GM19043 (cell line): Measurements from ENCODE around the gene KIAA1210.

Experiments
- ATAC-seq: cut with Tn5 transposase; IDR thresholded peaks from one replicate; pipeline ENCODE4 v1.9.1; 2021; ENCODE audit warnings: low read depth; ENCODE audit not compliant: unreplicated experiment

The KIAA1210 gene

DNA sequence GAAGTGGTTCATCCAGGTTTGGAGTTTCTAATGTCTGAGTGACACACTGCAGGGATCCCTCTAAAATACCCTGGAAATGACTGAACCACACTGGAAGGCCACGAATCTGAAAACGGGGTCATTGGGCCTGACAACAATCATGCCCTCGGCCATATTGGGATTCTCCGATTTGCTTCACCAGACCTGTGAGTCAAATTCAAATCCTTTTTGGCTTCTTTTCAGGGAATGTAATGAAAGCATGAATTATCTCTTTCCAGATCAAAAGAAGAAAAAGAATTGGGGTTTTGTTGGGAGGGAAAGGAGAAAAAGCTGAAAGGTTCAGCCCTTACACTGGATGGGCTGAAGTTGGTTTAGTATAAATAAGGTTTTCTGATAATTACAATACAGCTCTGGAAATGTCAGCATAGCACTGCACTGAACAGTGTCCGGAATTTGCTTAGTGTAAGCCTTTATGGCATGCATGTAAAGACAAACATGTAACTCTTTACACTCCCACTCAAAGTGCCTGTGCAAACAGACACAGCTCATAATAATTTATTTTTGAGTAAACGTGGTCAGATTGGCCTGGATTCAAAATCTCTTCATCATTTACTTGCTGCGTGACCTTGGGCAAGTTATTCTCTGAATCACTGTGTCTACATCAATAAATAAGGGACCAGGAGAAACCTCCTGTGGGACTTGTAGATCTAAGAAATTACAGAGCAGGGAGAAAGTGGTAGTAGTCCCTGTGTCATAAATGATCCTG lies 33.4 kb downstream of the KIAA1210 start:
- ATAC-seq: no peak

DNA sequence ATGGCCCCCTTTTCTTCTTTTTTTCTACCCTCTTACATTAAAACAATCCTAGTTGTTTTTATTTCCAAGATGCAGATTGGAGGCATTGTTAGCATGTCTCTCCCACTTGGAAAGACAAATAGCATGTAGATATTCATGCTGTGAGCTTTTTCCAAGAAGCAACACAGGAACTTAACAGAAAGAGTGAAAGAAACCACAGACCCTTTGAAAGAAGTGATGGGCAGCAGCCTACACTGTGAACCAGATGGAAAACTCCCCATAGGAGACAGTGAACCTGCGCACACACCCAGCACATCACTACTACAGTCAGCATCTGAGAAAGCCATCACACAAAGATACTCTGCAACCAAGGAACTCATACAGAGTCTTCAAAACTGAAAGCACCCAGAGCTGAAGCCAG lies 37.0 kb downstream of the KIAA1210 start:
- no peak for ATAC-seq

DNA sequence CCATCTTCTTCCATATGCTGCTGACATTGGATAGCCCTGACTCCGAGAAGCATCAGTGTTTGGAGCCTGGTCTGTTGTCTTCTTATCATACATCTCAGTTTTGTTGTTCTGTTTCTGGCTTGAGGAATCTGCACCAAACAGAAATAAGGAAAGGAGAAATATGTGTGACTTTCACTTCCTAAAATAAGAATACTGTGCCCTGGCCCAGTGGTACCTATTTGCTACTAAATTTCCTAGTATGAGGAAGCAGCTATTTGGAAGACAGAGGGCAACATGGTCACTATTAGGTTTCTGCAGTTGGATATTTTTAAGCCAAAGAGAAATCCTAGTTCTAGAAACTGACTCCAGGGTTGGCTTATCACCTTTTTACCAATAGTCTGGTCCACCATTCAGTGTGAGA lies 38.0 kb downstream of the KIAA1210 start:
- ATAC-seq: no peak

DNA sequence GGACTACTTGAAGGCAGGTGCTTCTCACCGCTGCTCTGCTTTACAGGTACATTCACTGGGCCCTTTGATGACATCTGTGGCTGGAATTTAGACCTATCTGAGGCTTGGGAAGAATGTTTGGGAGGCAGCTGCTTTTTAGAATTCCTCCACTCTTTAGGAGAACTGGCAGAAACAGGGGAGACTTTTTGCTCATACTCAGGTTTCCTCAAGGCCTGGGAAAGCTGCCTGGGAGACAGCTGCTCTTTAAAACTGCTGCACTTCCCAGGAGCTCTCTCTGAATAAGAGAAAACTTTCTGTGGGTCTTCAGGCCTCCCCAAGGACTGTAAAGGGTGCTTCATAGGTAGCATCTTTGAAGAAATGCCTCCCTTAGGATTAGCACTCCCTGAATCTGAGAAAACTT lies 40.5 kb downstream of the KIAA1210 start:
- no peak for ATAC-seq

DNA sequence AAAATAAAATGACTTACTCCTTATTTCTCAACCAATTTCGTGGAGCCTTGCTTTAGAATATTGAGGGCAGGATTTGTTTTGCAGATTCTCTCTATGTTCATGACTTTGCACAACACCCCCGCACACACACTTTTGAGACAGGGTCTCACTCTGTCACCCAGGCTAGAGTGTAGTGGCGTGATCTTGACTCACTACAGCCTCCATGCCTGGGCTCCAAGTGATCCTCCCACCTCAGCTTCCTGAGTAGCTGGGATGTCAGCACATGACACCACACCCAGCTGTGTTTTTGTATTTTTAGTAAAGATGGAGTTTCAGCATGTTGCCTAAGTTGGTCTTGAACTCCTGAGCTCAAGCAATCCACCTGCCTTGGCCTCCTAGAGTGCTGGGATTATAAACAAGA lies 42.8 kb downstream of the KIAA1210 start:
- no peak for ATAC-seq

DNA sequence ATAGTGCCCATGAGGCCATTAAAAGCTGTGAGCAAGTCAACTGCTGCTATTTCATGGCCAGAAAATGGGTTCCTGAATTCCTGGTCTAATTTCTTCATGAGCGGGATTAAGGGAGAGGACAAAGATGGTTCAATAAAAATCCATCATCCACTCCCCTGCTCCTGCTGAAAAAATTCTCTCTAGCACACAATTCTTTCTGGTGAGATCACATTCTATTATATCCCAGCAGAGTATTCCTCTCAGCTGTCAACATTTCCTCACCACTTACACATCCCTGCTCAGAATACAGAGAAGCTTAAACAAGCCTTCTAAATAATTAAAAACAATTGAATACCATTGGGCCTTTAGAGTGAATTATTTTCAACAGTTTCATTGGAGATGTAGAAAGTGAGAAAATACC lies 45.3 kb downstream of the KIAA1210 start:
- no peak for ATAC-seq

DNA sequence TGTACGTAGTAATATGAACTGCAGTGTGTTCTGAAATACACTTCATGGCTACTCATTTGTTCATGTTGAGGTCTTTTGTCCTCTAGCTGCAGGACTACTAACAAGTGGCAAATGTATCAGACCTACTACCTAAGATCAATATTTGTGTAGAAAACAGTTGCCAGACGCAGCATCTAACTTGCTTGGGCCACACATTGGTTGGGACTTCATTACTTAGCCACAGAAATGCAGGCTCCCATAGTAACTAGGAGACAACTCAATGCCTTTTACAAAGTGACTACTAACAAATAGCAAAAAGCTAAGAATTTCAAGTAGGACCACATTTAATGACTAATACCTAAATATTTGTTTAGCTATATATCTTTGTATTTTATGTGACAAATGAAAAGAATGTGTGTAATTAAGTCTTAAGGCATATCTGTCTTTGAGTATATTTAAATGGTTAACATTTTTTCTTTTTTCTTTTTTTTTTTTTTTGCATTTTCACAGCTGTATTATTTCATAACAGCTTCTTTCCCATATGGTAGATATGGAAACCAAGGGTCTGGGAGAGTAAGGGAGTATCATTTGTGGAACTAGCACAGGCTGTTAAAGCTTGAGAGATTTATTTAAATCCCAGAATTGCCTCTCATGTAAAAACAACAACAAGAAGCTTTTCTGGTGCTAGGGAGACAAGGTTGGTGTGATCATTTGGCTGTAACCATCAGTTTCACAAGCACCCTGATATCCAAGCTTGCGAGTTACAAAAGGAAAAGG lies 52.2 kb downstream of the KIAA1210 start:
- ATAC-seq: no peak

DNA sequence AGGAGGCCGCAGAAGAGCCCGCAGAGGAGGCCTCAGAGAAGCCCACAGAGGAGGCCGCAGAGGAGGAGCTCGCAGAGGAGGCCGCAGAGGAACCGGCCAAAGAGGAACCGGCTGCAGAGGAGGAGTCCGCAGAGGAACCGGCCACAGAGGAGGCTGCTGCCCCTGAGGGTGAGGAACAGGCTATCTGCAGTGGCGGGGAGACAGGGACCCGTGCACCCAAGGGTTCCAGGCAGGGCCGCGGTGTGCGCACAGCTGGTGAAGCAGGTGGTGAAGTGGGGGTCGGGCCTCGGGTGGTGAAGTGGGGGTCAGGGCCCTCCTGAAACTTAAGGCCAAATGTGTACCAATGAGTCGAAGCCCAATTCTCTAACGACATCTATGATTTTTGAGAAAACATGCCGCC lies 53.7 kb downstream of the KIAA1210 start:
- no peak for ATAC-seq

DNA sequence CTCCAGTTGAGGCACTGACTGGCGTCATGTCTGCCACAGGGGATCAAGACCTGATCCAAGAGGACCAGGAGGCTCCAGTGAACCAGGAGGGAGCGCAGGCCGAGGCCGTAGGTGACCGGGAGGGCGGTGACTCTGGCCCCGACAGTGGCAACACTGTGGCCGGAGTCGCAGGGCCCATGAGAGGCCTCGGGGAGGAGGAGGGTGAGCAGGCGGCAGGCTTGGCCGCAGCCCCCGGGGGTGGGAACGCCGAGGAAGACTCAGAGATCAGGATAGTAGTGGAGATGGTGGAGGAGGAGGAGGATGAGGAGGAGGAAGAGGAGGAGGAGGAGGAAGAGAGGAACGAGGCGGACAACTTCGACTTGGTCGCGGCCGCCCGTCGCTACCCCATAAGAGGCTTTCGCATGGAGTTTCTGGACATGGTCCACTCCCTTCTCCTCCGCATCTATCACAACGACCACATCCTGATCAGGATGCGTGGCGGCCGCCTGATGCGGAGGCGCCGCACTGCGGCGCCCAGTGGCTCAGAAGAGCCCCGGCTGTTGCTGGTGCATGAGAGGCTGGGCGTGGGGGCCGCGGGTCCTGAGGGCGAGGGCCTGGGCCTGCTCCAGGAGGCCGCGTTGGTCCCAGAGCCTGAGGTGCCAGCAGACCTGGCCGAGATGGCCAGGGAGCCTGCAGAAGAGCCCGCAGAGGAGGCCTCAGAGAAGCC lies 54.3 kb downstream of the KIAA1210 start:
- ATAC-seq: no peak

DNA sequence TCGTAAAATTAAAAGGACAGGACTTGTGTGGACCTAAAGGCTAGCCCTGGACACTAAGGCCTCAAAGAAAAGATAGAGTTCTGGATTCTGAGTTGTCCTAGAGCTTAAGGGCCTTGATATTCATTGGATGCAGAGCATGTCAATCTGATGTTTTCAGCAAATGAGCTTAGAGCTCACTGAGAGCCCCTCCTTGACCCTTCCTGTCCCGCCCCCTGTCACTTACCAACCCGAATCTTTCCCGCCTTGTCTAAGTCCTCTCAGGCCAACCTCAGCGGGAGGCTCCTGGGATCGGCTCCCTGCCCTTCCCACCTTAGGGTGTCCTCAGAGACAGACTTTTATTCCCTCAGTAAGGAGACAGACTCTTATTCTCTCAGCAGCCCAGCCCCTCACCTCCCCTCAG lies 54.9 kb downstream of the KIAA1210 start, which contains the start of gene CT47C1:
TSS of gene CT47C1 (plus strand) at position 250 of the 400 bp plus-strand sequence. CDS start 233 bp downstream, outside the sequence.
- no peak for ATAC-seq

DNA sequence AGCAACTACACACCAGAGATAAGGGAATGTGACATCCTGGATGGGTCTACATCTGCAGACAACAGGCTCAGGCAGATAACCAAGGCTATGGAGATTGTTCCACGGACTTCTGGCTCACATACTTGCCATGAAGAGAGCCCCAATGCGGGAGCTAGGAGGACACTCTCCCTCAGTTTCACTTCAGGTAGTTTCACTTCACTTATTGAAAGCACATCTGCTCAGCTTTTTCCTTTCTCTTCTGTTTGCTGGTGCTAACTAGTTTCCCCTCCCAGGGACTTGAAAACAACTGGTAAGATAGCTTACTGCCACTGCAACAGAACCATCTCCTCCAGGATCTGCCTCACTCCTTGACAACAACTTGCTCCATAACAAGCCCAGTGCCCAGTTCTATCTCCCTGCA lies 56.2 kb downstream of the KIAA1210 start:
- ATAC-seq: no peak

DNA sequence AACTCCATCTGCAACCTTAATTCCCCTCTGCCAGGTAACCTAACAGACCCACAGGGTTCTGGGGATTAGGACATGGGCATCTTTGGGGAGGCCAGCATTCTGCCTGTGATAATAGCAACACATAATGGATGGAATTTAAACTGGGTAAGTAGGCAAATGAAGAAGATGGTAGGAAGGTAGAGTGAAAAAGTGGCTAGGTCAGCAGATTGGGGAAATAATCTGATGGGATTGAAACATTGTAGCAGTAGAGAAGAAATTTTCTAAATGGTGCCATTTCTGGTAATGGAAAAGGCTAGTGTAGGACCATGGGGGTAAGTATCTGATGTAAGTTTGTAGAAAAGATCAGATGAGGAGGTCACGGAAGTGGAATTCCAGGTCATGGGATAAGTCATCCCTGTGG lies 57.9 kb downstream of the KIAA1210 start:
- no peak for ATAC-seq

DNA sequence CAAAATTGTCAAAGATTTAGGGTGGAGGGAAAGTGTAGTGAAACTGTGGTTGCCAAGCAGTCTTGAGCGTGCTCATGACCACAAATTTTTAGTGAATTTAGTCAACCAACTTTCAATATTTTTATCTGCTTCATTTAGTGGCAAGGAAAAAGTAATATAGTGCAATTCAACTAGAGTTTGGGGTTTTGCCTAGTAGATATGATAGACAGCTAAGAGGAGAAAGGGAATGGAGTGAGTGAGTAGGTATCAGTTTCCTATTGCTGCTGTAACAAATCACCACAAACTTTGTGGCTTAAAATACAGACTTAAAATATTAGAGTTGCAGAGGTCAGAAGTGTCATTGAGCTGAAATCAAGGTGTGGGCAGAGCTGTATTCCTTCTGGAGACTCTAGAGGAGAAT lies 58.5 kb downstream of the KIAA1210 start:
- no peak for ATAC-seq

DNA sequence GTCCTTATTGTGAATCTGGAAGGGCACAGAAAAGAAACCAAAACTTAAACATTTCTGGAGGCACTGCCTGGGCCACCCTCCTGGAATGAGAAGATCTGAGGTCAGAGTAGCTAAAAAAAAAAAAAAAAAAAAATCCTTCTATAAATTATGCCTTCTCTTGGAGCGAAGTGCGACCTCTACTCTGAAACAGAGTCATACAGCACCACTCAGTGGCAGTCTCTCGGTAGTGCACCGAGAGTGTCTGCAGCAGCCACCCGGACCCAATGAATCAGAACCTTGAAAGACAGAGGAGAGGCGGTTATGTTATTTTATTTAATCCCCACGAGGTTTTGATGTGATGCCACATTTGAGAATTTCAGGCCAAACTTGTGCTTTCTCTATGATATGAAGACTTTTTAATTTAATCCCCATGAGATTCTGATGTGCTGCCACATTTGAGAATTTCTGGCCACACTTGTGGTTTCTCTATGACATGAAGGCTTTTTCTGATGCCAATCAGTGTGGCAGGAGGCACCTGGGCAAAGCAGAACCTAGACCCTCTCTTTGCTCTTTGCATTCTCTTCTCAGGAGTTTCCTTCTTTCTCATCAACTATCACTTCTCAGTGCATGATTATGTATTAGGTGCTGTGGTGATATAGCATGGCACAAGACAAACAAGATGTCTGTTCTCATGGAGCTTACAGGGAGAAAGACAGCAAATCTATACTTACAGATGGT lies 60.4 kb downstream of the KIAA1210 start:
- ATAC-seq: no peak

DNA sequence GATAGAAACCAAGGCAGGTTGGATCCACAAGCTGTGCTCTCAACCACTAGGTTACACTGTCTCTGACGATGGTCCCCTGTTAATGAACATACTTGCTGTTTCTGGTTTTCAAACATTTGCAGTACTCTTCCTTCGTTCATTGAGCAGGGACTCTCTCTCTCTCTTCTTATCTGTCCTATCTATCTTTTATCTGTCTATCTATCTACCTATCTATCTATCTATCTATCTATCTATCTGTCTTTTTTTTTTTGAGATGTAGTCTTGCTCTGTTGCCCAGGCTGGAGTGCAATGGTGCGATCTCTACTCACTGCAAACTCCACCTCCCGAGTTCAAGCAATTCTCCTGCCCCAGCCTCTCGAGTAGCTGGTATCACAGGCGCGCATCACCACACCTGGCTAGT lies 64.2 kb downstream of the KIAA1210 start:
- no peak for ATAC-seq

DNA sequence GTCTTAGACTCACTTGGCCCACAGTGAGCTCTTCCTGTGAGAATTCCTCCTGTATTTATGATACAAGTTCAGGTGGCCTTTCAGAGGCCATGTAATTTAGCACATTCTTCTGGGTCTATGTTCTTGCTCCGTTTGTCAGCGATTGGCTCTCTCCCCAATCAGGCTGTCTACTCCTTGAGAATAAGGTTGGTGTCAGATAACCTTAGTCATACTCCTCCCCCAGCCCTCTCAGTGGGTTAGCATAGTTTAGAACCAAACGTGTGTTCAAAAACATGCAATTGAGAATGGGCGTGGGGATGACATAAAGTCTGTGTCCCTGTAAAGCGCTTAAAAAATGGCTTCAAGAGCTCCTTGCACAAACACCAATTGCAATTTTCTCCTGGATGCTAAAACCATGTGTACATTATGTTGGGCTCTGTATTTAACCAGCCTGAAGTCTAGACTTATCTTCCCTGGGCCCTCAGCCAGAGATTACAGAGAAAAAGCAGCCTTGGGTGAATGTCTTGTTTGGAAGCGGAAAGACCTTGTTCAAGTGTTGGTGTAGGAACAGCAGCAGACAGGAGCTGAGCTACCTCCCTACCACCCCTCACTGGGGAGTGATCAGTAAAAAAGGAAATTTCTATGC lies 64.8 kb downstream of the KIAA1210 start:
- no peak for ATAC-seq

DNA sequence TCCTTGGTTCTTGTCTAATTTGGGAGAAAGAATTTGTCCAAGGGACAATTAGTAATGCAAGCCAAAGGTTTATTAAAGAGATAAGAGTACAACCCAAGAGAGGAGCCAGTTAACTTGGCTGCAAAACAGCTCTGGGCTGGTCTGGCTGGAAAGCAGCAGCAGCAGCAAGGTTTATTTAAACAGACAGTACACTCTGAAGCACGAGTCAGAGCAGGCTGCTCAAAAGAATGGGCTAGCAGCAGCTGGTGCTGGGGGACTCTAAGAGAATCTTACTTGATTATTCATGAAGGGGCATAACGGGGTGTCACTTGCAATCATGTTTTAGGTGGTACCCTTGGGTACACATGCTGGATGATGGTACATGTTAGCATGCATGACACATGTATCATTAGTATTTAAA lies 71.9 kb downstream of the KIAA1210 start:
- no peak for ATAC-seq

DNA sequence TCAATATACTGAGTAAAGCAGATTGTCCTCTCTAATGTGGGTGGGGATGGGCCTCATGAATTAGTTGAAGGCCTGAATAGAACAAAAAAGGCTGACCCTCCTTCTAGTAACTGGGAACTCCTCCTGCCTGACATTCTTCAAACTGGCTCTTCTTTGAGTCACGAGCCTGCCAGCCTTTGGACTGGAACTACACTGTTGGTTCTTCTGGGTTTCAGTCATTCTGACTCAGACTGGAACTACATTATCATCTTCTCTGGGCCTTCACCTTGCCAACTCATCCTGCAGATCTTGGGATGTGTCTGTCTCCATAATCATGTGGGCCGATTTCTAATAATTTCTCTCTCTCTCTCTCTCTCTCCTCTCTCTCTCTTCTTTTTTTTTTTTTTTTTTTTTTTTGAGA lies 81.7 kb downstream of the KIAA1210 start:
- no peak for ATAC-seq

DNA sequence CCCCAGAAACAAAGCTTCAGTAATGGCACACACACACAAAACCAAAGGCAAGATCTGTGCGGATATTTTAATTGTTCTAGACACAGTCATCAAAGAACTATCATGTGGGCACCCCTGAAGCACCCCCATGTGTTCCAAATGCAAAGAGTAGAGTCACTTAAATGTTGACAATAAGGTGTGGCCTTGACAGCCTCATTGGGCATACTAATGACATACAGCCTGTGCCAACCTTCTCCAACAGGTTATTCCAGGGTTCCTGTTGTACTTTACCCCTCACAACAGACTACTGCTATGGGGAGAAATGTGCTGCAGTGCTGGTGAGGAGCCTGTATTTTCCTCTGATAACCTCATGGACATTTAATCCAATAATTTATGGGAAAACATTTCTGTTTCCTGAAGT lies 84.6 kb downstream of the KIAA1210 start:
- ATAC-seq: no peak

DNA sequence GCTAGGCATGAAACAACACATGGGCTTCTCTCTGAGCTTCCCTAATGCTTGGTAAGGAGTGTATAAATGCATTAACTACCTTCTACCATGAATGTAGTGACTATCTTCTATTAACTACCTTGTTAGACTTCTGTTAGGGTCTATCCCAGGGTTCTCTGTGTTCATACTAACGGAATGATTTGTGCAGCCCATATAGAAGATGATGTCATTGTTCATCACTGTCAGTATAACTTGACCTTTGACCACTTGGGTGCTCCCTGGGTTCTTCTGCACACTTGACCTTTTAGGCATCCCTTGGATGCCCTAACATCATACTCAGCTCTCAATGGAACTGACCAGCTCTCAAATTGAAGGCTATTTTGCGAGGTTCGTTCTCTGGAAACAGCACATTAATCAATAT lies 85.6 kb downstream of the KIAA1210 start:
- no peak for ATAC-seq
